ENCODE results near the gene PRDX4.
"Not testable (repeated sequence)": the region's sequence is repeated elsewhere in the genome, so short reads cannot be mapped to it uniquely, and the experiment has no call there.

The PRDX4 gene

GRCh38 chrX:23643020-23643419 is 24.3 kb upstream of the PRDX4 start:
- H3K27me3 ChIP-seq: no peaks in the 10 kb centered on the region
- H3K4me1 ChIP-seq: no peaks in the 10 kb centered on the region
- no peak for TF ChIP-seq Cebpa-rat (IDR thresholded peaks at IDR 0.05)
- H3K36me3 ChIP-seq: no peaks in the 10 kb centered on the region
- no peak overlapping the region for H3K9ac ChIP-seq
- H3K4me2 ChIP-seq: no peak overlapping the region
- H3K9me3 ChIP-seq (replicated peaks in 1 of 11): peaks cover 0 to 18% (median 14%) of the 10 kb centered on the region in 11 experiments; a peak in 15 of 22 replicates
- H4K20me1 ChIP-seq: no peaks in the 10 kb centered on the region; a peak in 1 of 22 replicates
- no peak overlapping the region for H3K27ac ChIP-seq
- H3K4me3 ChIP-seq: no peak overlapping the region

- H3K4me1 ChIP-seq: no peaks in the 10 kb centered on the region
- TF ChIP-seq Cebpa-rat (IDR thresholded peaks at IDR 0.05): no peak
- no peak overlapping the region for H3K4me2 ChIP-seq
These were observed 22.5 kb upstream of the PRDX4 start for GRCh38 chrX:23644744-23645143.

GRCh38 chrX:23656091-23656490 is 11.2 kb upstream of the PRDX4 start:
- Histone ChIP-seq H3K36me3 (no peaks in the 10 kb centered on the region), H3K4me2 (no peak overlapping the region), H3K4me3 (no peak overlapping the region), H3K27ac (no peak overlapping the region), H4K20me1 (no peaks in the 10 kb centered on the region), H3K9me3 (replicated peaks in 1 of 11) (no peaks in the 10 kb centered on the region), H3K27me3 (no peaks in the 10 kb centered on the region), H3K9ac (no peak overlapping the region), H3K4me1 (no peaks in the 10 kb centered on the region)
- no peak for TF ChIP-seq Cebpa-rat (IDR thresholded peaks at IDR 0.05)

More at GRCh38 chrX:23644744-23645143, 22.5 kb upstream of the PRDX4 start:
- H3K36me3 ChIP-seq: no peaks in the 10 kb centered on the region
- H3K27me3 ChIP-seq: no peaks in the 10 kb centered on the region
- H4K20me1 ChIP-seq: no peaks in the 10 kb centered on the region; a peak in 1 of 22 replicates
- H3K9ac ChIP-seq: no peak overlapping the region
- H3K9me3 ChIP-seq (replicated peaks in 1 of 11): peaks cover 0 to 14% (median 11%) of the 10 kb centered on the region in 11 experiments; a peak in 15 of 22 replicates
- no peak overlapping the region for H3K4me3 ChIP-seq
- H3K27ac ChIP-seq: no peak overlapping the region

GRCh38 chrX:23656684-23657083 is 10.6 kb upstream of the PRDX4 start:
- Histone ChIP-seq H3K9me3 (replicated peaks in 1 of 11) (no peaks in the 10 kb centered on the region), H3K4me2 (no peak overlapping the region), H3K4me1 (no peaks in the 10 kb centered on the region), H3K36me3 (no peaks in the 10 kb centered on the region), H4K20me1 (no peaks in the 10 kb centered on the region), H3K27me3 (no peaks in the 10 kb centered on the region), H3K9ac (no peak overlapping the region), H3K4me3 (no peak overlapping the region), H3K27ac (no peak overlapping the region)
- no peak for TF ChIP-seq Cebpa-rat (IDR thresholded peaks at IDR 0.05)

- no peak for TF ChIP-seq Cebpa-rat (IDR thresholded peaks at IDR 0.05)
- H3K27me3 ChIP-seq: no peaks in the 10 kb centered on the region
- no peak overlapping the region for H3K9ac ChIP-seq
- no peaks in the 10 kb centered on the region for H3K36me3 ChIP-seq
- no peaks in the 10 kb centered on the region for H3K9me3 ChIP-seq (replicated peaks in 1 of 11)
- no peaks in the 10 kb centered on the region for H4K20me1 ChIP-seq
- H3K4me1 ChIP-seq: no peaks in the 10 kb centered on the region
- no peak overlapping the region for H3K4me2 ChIP-seq
- H3K4me3 ChIP-seq: no peak overlapping the region
- no peak overlapping the region for H3K27ac ChIP-seq
These were observed 8.0 kb upstream of the PRDX4 start for GRCh38 chrX:23659339-23659738.

- not testable (repeated sequence) for H3K9ac ChIP-seq; H4K20me1 ChIP-seq; H3K4me2 ChIP-seq; H3K9me3 ChIP-seq (replicated peaks in 1 of 11); H3K36me3 ChIP-seq; H3K4me1 ChIP-seq; H3K27me3 ChIP-seq; H3K27ac ChIP-seq; H3K4me3 ChIP-seq
These were observed 7.1 kb upstream of the PRDX4 start for GRCh38 chrX:23660083-23660765.

GRCh38 chrX:23660766-23661132 is 6.5 kb upstream of the PRDX4 start:
- no peaks in the 10 kb centered on the region for H3K9me3 ChIP-seq (replicated peaks in 1 of 11)
- no peaks in the 10 kb centered on the region for H3K36me3 ChIP-seq
- TF ChIP-seq Cebpa-rat (IDR thresholded peaks at IDR 0.05): no peak
- H3K4me3 ChIP-seq: no peak overlapping the region
- no peaks in the 10 kb centered on the region for H3K4me1 ChIP-seq
- H3K4me2 ChIP-seq: no peak overlapping the region
- no peaks in the 10 kb centered on the region for H4K20me1 ChIP-seq
- no peaks in the 10 kb centered on the region for H3K27me3 ChIP-seq
- H3K27ac ChIP-seq: no peak overlapping the region
- no peak overlapping the region for H3K9ac ChIP-seq

GRCh38 chrX:23661671-23662070 is 5.6 kb upstream of the PRDX4 start:
- no peak overlapping the region for H3K4me3 ChIP-seq
- no peaks in the 10 kb centered on the region for H4K20me1 ChIP-seq
- H3K4me2 ChIP-seq: no peak overlapping the region
- no peak for TF ChIP-seq Cebpa-rat (IDR thresholded peaks at IDR 0.05)
- H3K4me1 ChIP-seq: peaks cover 0 to 7% (median 0%) of the 10 kb centered on the region in 10 experiments; a peak in 7 of 20 replicates
- no peaks in the 10 kb centered on the region for H3K9me3 ChIP-seq (replicated peaks in 1 of 11)
- H3K27me3 ChIP-seq: no peaks in the 10 kb centered on the region
- no peaks in the 10 kb centered on the region for H3K36me3 ChIP-seq
- H3K27ac ChIP-seq: no peak overlapping the region
- no peak overlapping the region for H3K9ac ChIP-seq

- no peak overlapping the region for H3K27ac ChIP-seq
- H3K4me1 ChIP-seq: peaks cover 0 to 9% (median 0%) of the 10 kb centered on the region in 10 experiments; a peak in 7 of 20 replicates
- H3K36me3 ChIP-seq: no peaks in the 10 kb centered on the region
- H3K27me3 ChIP-seq: no peaks in the 10 kb centered on the region
- TF ChIP-seq Cebpa-rat (IDR thresholded peaks at IDR 0.05): no peak
- no peaks in the 10 kb centered on the region for H3K9me3 ChIP-seq (replicated peaks in 1 of 11)
- no peak overlapping the region for H3K9ac ChIP-seq
- H3K4me3 ChIP-seq: no peak overlapping the region
- H4K20me1 ChIP-seq: no peaks in the 10 kb centered on the region
- no peak overlapping the region for H3K4me2 ChIP-seq
These were observed 5.1 kb upstream of the PRDX4 start for GRCh38 chrX:23662187-23662586.

- Histone ChIP-seq H3K4me3 (no peak overlapping the region), H3K36me3 (no peaks in the 10 kb centered on the region), H3K4me1 (peaks cover 0 to 9% (median 0%) of the 10 kb centered on the region in 10 experiments; a peak in 7 of 20 replicates), H4K20me1 (no peaks in the 10 kb centered on the region), H3K27ac (no peak overlapping the region), H3K4me2 (no peak overlapping the region), H3K27me3 (no peaks in the 10 kb centered on the region), H3K9ac (no peak overlapping the region), H3K9me3 (replicated peaks in 1 of 11) (no peaks in the 10 kb centered on the region)
- TF ChIP-seq Cebpa-rat (IDR thresholded peaks at IDR 0.05): no peak
These were observed 4.4 kb upstream of the PRDX4 start for GRCh38 chrX:23662853-23663252.
